SK-N-MC (cell line): ENCODE data around the gene WTIP.

ENCODE experiments used
- EZH2 ChIP-seq: fragments of 200-600 bp; sonication (generic); IDR thresholded peaks from one replicate; pipeline ENCODE4 v1.6.1; 2017; ENCODE audit warnings: antibody characterized with exemption
- FOXP2 ChIP-seq: optimal IDR thresholded peaks from 2 replicates; pipeline ENCODE3; 2011; ENCODE audit warnings: mild to moderate bottlenecking, moderate library complexity; ENCODE audit not compliant: insufficient read depth; ENCODE audit errors: extremely low read length, control extremely low read depth
- POLR2AphosphoS5 ChIP-seq: IDR thresholded peaks from 2 replicates; pipeline ENCODE4 v1.6.1; 2012; ENCODE audit warnings: mild to moderate bottlenecking, low read depth, low read length, borderline replicate concordance

DNA sequence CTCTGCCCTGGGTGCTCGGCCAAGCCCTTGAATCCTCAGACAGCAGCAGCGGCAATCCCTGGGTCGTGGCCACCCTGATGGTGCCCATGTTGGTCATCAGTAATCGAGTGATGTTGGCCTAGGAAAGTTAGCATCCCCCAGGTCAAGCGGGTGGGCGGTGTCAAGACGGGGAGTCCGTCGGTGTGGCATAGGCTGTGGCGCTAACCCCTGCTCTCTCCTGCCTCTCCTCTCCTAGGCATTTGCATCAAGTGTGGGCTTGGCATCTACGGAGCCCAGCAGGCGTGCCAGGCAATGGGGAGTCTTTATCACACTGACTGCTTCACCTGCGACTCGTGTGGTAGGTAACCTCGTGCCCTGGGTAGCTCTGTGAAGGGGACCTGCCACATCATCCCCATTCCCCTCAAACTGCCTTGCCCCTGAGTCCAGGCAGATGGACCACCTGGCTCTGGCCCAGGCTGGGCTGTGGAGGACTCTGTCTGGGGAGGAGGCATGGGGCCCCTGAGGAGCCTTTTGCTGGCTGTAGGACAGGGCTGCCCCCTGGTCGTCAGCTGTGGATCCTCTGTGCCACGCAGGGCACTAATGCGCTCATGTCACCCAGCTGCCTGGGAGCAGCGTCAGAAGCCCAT lies 8.7 kb downstream of the WTIP start:
- TF ChIP-seq POLR2AphosphoS5 (no peak), EZH2 (no peak), FOXP2 (no peak)
